Kidney (tissue), 14 donors: Measurements from ENCODE around the gene ZNF521. TPM values are rescaled to one million over a fixed set of nuclear protein-coding genes. Genes with fewer than 3 reads are reported as not detected.
A peak's percentile ranks its signal among the peaks of the same experiment; 100 is the strongest.

ENCODE experiments used
- DNase-seq, 5 donors: peaks; one replicate each; pipeline ENCODE4 v3.0.0-alpha.2; 2013 to 2020
- FAIRE-seq: peaks from 2 replicates; lab custom pipeline; 2012; peaks lifted over from hg19 to GRCh38; lab: Jason Lieb, UNC
- H3K27ac ChIP-seq, 2 donors: one replicate each; pipeline ENCODE4 v1.7.0; 2013; ENCODE audit warnings: low read depth in 2 of 2, low read length in 2 of 2, inconsistent platforms in 1 of 2
- H3K27me3 ChIP-seq: one replicate; pipeline ENCODE4 v1.7.1; 2013; ENCODE audit warnings: low read length, inconsistent platforms; ENCODE audit not compliant: control insufficient read depth, insufficient read depth
- H3K36me3 ChIP-seq, 3 donors: one replicate each; pipeline versions ENCODE4 v1.7.0 to v1.7.1; 2013; ENCODE audit warnings: low read length in 3 of 3, control low read depth in 1 of 3, inconsistent platforms in 1 of 3; ENCODE audit not compliant: insufficient read depth in 3 of 3, control insufficient read depth in 2 of 3
- H3K4me1 ChIP-seq, 3 donors: one replicate each; pipeline versions ENCODE4 v1.7.0 to v1.7.1; 2013; ENCODE audit warnings: low read length in 3 of 3, inconsistent platforms in 1 of 3, low read depth in 1 of 3; ENCODE audit not compliant: control insufficient read depth in 2 of 3, insufficient read depth in 2 of 3
- H3K4me3 ChIP-seq, 3 donors: one replicate each; pipeline versions ENCODE4 v1.7.0 to v1.8.1; 2013; ENCODE audit warnings: low read length in 3 of 3, control low read depth in 1 of 3, inconsistent platforms in 1 of 3
- H3K9ac ChIP-seq, 3 donors: one replicate each; pipeline versions ENCODE4 v1.7.0 to v1.7.1; 2013; ENCODE audit warnings: low read length in 3 of 3, control low read depth in 1 of 3, inconsistent platforms in 1 of 3
- H3K9me3 ChIP-seq, 3 donors: one replicate each; pipeline versions ENCODE4 v1.7.0 to v1.7.1; 2013; ENCODE audit warnings: low read length in 3 of 3, control low read depth in 1 of 3, inconsistent platforms in 1 of 3; ENCODE audit not compliant: control insufficient read depth in 2 of 3, insufficient read depth in 1 of 3
- intact Hi-C: fragments of 100-400 bp; cut with DNase I; formaldehyde crosslinking; loops from one replicate; pipeline ENCODE4 v1.11.1; 2022
- polyA plus RNA-seq: library from polyadenylated mRNA; stranded (reverse); fragments of 350-450 nt; fragmentation: Illumina TruSeq; extraction: RNeasy Lipid Tissue Mini Kit (QIAGEN cat#74804); gene quantifications from one replicate; pipeline ENCODE4 v1.2.3, GENCODE V29; 2014; ENCODE audit warnings: low read depth, low replicate concordance; ENCODE audit not compliant: insufficient read depth
- total RNA-seq: library from RNA; stranded (reverse); fragmentation: NEBNext Ultra II Directional; extraction: Animal tissue kit (Norgen Biotek cat#: 25700); gene quantifications from one replicate; pipeline ENCODE4 v1.2.1, GENCODE V29; 2021
- TF ChIP-seq, protein P1 (sequence below): IDR thresholded peaks from 3 replicates; pipeline ENCODE4 v1.5.1; 2012; ENCODE audit warnings: mild to moderate bottlenecking, moderate library complexity, borderline replicate concordance; ENCODE audit not compliant: insufficient read depth; ENCODE audit errors: extremely low read depth
- donor health status: control.
- donor health status: control.
- donor health status: control.
- donor health status: control.
- donor health status: control.
- donor health status: DM: yes; HTN: yes; CAD: no.
- donor health status: Normal renal cell carcinoma (clear cell type).

Gene ZNF521
- total and polyA plus RNA-seq, 2 donors from 2014 or later, result 1.8 to 18.0 TPM

DNA sequence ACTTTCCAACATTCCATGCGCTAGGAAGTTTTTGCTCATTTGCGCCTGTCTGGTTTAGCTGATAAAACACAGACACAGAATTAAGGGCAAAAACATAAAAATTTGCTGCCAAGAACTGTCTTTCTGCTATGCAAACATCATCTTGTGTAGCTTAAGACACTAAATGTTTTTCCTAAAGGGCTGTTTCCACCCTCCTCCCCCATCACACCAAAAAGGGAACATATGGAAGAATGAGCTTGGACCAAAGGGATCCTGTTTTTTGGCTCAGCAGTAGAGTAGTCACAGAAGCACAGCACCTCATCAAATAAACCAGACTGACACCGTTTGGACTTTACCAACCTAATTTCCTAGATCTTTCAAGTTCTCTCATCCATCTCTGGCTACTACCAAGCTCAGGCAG is 210.1 kb downstream of the ZNF521 start:
- Histone ChIP-seq H3K4me3 (no peak overlapping the region), H3K27ac (no peak overlapping the region), H3K9me3 (no peaks in the 10 kb centered on the region), H3K27me3 (no peaks in the 10 kb centered on the region), H3K4me1 (peaks cover 0 to 5% (median 3%) of the 10 kb centered on the region in 3 donors), H3K36me3 (no peaks in the 10 kb centered on the region), H3K9ac (no peak overlapping the region)
- intact Hi-C loops, result no loop called here
- DNase-seq (peak in 2 of 5 donors; percentile 25 to 62), FAIRE-seq (no peak)
- TF ChIP-seq, protein P1, sequence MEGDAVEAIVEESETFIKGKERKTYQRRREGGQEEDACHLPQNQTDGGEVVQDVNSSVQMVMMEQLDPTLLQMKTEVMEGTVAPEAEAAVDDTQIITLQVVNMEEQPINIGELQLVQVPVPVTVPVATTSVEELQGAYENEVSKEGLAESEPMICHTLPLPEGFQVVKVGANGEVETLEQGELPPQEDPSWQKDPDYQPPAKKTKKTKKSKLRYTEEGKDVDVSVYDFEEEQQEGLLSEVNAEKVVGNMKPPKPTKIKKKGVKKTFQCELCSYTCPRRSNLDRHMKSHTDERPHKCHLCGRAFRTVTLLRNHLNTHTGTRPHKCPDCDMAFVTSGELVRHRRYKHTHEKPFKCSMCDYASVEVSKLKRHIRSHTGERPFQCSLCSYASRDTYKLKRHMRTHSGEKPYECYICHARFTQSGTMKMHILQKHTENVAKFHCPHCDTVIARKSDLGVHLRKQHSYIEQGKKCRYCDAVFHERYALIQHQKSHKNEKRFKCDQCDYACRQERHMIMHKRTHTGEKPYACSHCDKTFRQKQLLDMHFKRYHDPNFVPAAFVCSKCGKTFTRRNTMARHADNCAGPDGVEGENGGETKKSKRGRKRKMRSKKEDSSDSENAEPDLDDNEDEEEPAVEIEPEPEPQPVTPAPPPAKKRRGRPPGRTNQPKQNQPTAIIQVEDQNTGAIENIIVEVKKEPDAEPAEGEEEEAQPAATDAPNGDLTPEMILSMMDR, result no peak

GRCh38 chr18:25141399-25141798 is 210.6 kb downstream of the ZNF521 start:
- DNase-seq (no peak), FAIRE-seq (no peak)
- Histone ChIP-seq H3K27me3 (no peaks in the 10 kb centered on the region), H3K9ac (no peak overlapping the region), H3K27ac (no peak overlapping the region), H3K9me3 (no peaks in the 10 kb centered on the region), H3K4me1 (peaks cover 0 to 7% (median 6%) of the 10 kb centered on the region in 3 donors), H3K4me3 (no peak overlapping the region), H3K36me3 (no peaks in the 10 kb centered on the region)
- TF ChIP-seq, protein P1, result no peak
- intact Hi-C loops, result no loop called here

DNA sequence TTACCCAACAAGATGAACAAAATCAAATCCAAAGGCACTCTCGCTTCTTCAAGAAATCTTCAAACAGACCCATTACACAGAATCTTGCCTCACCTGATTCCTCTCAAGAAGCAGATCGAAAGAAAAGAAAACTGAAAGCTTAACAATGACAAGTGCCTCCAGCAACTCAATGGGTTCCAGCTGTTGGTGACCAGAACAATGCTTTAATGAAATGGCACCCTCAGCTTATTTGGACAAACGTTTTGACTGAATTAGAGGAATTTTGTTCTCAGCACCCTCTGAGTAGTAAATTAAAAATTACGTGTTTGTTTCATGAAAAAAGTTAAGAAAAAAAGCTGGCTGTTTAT is 211.0 kb downstream of the ZNF521 start:
- H3K9ac ChIP-seq, result no peak overlapping the region
- FAIRE-seq (no peak), DNase-seq (no peak)
- H3K36me3 ChIP-seq, result no peaks in the 10 kb centered on the region
- H3K4me1 ChIP-seq, result peaks cover 0 to 7% (median 6%) of the 10 kb centered on the region in 3 donors
- TF ChIP-seq, protein P1, result no peak
- H3K27me3 ChIP-seq, result no peaks in the 10 kb centered on the region
- intact Hi-C loops, result no loop called here
- no peak overlapping the region for H3K27ac ChIP-seq
- H3K9me3 ChIP-seq, result no peaks in the 10 kb centered on the region
- H3K4me3 ChIP-seq, result no peak overlapping the region
